K562 (cell line): ENCODE measurements around the gene AHNAK. TPM values are rescaled to one million over a fixed set of nuclear protein-coding genes. Genes with fewer than 3 reads are reported as not detected.

Experiments used
- BDP1 ChIP-seq: IDR thresholded peaks from 3 replicates; pipeline ENCODE4 v1.6.1; 2011; ENCODE audit not compliant: insufficient read length, insufficient read depth
- DDX20 ChIP-seq: fragments of 450-650 bp; IDR thresholded peaks from 2 replicates; pipeline ENCODE4 v1.6.1; 2016; ENCODE audit warnings: missing genetic modification characterization, low read depth, mild to moderate bottlenecking, missing compliant biosample characterization, moderate library complexity
- FOXK1 ChIP-seq: sonication (generic); formaldehyde crosslinking; IDR thresholded peaks from 2 replicates; pipeline ENCODE4 v1.8.0; 2022; ENCODE audit warnings: missing genetic modification reagents, mild to moderate bottlenecking, borderline replicate concordance
- FOXP1 ChIP-seq: sonication (generic); formaldehyde crosslinking; IDR thresholded peaks from 2 replicates; pipeline ENCODE4 v1.8.0; 2022; ENCODE audit warnings: mild to moderate bottlenecking, missing genetic modification reagents
- GATAD2A ChIP-seq: fragments of 450-650 bp; IDR thresholded peaks from 2 replicates; pipeline ENCODE4 v1.6.1; 2017
- HNRNPLL ChIP-seq: fragments of 200-400 bp; formaldehyde crosslinking; IDR thresholded peaks from 2 replicates; pipeline ENCODE4 v1.6.1; 2017; ENCODE audit warnings: low read length, low read depth, mild to moderate bottlenecking; ENCODE audit not compliant: poor library complexity, severe bottlenecking
- HSF4 ChIP-seq: fragments of 250-450 bp; sonication (Bioruptor Pico); IDR thresholded peaks from 2 replicates; pipeline ENCODE4 v2.1.2; 2022; ENCODE audit warnings: mild to moderate bottlenecking, moderate library complexity, borderline replicate concordance
- MTF1 ChIP-seq: fragments of 250-450 bp; sonication (Bioruptor Pico); IDR thresholded peaks from 2 replicates; pipeline ENCODE4 v1.9.0; 2021; ENCODE audit warnings: moderate library complexity, mild to moderate bottlenecking, inconsistent platforms, borderline replicate concordance
- NONO ChIP-seq, 2 experiments: fragments of 200-400 bp in 1 of 2; fragments of 450-650 bp in 1 of 2; formaldehyde crosslinking in 1 of 2; IDR thresholded peaks; 2 replicates each; pipeline ENCODE4 v1.6.1; 2017; ENCODE audit warnings: low read depth in 2 of 2, mild to moderate bottlenecking in 2 of 2, moderate library complexity in 2 of 2, low read length in 1 of 2
- PYGO2 ChIP-seq: fragments of 450-650 bp; IDR thresholded peaks from 2 replicates; pipeline ENCODE4 v1.6.1; 2016; ENCODE audit warnings: mild to moderate bottlenecking, missing genetic modification characterization, moderate library complexity, missing compliant biosample characterization
- SFPQ ChIP-seq: fragments of 200-400 bp; formaldehyde crosslinking; IDR thresholded peaks from 2 replicates; pipeline ENCODE4 v1.6.1; 2017; ENCODE audit warnings: mild to moderate bottlenecking, low read depth, low read length, moderate library complexity
- SRSF1 ChIP-seq: fragments of 200-400 bp; formaldehyde crosslinking; IDR thresholded peaks from 2 replicates; pipeline ENCODE4 v1.6.1; 2017; ENCODE audit warnings: mild to moderate bottlenecking, low read depth, low read length, moderate library complexity
- UBTF ChIP-seq, 2 experiments: IDR thresholded peaks; 2 replicates each; pipeline ENCODE4 v1.6.1; 2012; ENCODE audit warnings: improper control_type of control experiment in 2 of 2, low read depth in 2 of 2, low read length in 2 of 2, borderline replicate concordance in 1 of 2
- ZEB2 ChIP-seq: fragments of 450-650 bp; IDR thresholded peaks from 2 replicates; pipeline ENCODE4 v1.6.1; 2016
- polyA plus RNA-seq, 8 experiments: library from polyadenylated mRNA; depleted of rRNA in 4 of 8; stranded (reverse) in 5 of 8; unstranded in 3 of 8; fragments of >200 nt; fragmentation: Nextera tagmentation in 2 of 8; fragmentation: Illumina TruSeq in 1 of 8; extraction: Ambion mirVana in 2 of 8; extraction: Trizol in 1 of 8; gene quantifications; 2 replicates each; pipeline versions ENCODE4 v1.2.1 to v1.2.3, GENCODE V29; 2011 to 2014; ENCODE audit warnings: inconsistent platforms in 1 of 8, missing spikeins in 1 of 8
- total RNA-seq, 7 experiments: library from RNA; depleted of rRNA in 6 of 7; stranded (reverse); fragments of >200 nt in 6 of 7; fragmentation: Illumina TruSeq in 2 of 7; extraction: Trizol in 2 of 7; gene quantifications; 2 replicates each; pipeline versions ENCODE4 v1.2.1 to v1.2.3, GENCODE V29; 2011 to 2021; ENCODE audit warnings: low replicate concordance in 1 of 7
- TF ChIP-seq, protein P1 (sequence below), 2 experiments: fragments of 450-650 bp; conservative IDR thresholded peaks; 2 replicates each; pipeline ENCODE4 v1.6.1; 2017; ENCODE audit warnings: mild to moderate bottlenecking in 2 of 2, moderate library complexity in 2 of 2
- TF ChIP-seq, protein P2 (sequence below): fragments of 450-650 bp; IDR thresholded peaks from one replicate; pipeline ENCODE4 v1.6.1; 2018; ENCODE audit warnings: mild to moderate bottlenecking, moderate library complexity; ENCODE audit not compliant: partially characterized antibody
- TF ChIP-seq, protein P3 (sequence below): sonication (generic); formaldehyde crosslinking; IDR thresholded peaks from 2 replicates; pipeline ENCODE4 v1.8.1; 2023; ENCODE audit warnings: mild to moderate bottlenecking, missing genetic modification reagents

The AHNAK gene
- total and polyA plus RNA-seq, 9 of the 15 experiments (the other 6 are each of a cell fraction or from before 2014, with no cell fraction given): 1.5 to 89.7 (median 45.0) TPM

- TF ChIP-seq, protein P1, sequence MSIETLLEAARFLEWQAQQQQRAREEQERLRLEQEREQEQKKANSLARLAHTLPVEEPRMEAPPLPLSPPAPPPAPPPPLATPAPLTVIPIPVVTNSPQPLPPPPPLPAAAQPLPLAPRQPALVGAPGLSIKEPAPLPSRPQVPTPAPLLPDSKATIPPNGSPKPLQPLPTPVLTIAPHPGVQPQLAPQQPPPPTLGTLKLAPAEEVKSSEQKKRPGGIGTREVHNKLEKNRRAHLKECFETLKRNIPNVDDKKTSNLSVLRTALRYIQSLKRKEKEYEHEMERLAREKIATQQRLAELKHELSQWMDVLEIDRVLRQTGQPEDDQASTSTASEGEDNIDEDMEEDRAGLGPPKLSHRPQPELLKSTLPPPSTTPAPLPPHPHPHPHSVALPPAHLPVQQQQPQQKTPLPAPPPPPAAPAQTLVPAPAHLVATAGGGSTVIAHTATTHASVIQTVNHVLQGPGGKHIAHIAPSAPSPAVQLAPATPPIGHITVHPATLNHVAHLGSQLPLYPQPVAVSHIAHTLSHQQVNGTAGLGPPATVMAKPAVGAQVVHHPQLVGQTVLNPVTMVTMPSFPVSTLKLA (conservative IDR thresholded peaks at IDR 0.05): no peak
- TF ChIP-seq, protein P2, sequence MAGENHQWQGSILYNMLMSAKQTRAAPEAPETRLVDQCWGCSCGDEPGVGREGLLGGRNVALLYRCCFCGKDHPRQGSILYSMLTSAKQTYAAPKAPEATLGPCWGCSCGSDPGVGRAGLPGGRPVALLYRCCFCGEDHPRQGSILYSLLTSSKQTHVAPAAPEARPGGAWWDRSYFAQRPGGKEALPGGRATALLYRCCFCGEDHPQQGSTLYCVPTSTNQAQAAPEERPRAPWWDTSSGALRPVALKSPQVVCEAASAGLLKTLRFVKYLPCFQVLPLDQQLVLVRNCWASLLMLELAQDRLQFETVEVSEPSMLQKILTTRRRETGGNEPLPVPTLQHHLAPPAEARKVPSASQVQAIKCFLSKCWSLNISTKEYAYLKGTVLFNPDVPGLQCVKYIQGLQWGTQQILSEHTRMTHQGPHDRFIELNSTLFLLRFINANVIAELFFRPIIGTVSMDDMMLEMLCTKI: no peak
- TF ChIP-seq MTF1 (CRISPR knock-in tag) (no peak), BDP1 (no peak), UBTF (IDR thresholded peaks at IDR 0.05; ENCODE audit: borderline replicate concordance in 1 of 2, low read depth in 2 of 2, low read length in 2 of 2) (peak in 1 of 2 experiments; percentile 19; a peak in 1 of 4 replicates), PYGO2 (tag) (no peak), ZEB2 (no peak), NONO (IDR thresholded peaks at IDR 0.05; ENCODE audit: low read depth in 2 of 2, low read length in 1 of 2) (no peak; a peak in 1 of 4 replicates), SFPQ (no peak), FOXP1 (CRISPR knock-in tag) (no peak), HNRNPLL (no peak), FOXK1 (CRISPR knock-in tag) (no peak), DDX20 (tag) (no peak), GATAD2A (no peak; the same call in 1 of the 2 replicates), HSF4 (CRISPR knock-in tag) (no peak), SRSF1 (no peak)
- TF ChIP-seq, protein P3, sequence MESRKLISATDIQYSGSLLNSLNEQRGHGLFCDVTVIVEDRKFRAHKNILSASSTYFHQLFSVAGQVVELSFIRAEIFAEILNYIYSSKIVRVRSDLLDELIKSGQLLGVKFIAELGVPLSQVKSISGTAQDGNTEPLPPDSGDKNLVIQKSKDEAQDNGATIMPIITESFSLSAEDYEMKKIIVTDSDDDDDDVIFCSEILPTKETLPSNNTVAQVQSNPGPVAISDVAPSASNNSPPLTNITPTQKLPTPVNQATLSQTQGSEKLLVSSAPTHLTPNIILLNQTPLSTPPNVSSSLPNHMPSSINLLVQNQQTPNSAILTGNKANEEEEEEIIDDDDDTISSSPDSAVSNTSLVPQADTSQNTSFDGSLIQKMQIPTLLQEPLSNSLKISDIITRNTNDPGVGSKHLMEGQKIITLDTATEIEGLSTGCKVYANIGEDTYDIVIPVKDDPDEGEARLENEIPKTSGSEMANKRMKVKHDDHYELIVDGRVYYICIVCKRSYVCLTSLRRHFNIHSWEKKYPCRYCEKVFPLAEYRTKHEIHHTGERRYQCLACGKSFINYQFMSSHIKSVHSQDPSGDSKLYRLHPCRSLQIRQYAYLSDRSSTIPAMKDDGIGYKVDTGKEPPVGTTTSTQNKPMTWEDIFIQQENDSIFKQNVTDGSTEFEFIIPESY (CRISPR knock-in tag): peak; percentile 65
Measured at GRCh38 chr11:62542750-62543567, 3.6 kb downstream of the AHNAK start (continued).
